Epithelial cell of esophagus (primary cell): ENCODE measurements around the gene USP49.
"Not testable (repeated sequence)": the region's sequence is repeated elsewhere in the genome, so short reads cannot be mapped to it uniquely, and the experiment has no call there.

Experiments
- DNase-seq: peaks from one replicate; pipeline ENCODE4 v3.0.0; 2010; ENCODE audit warnings: low read depth
- H3K4me3 ChIP-seq: 2 replicates; pipeline ENCODE4 v1.5.1; 2011; ENCODE audit warnings: mild to moderate bottlenecking, low read length, control low read depth
- TF ChIP-seq, protein P1 (sequence below): IDR thresholded peaks from 2 replicates; pipeline ENCODE4 v1.5.1; 2011; ENCODE audit warnings: low read depth, mild to moderate bottlenecking, low read length, control low read depth, inconsistent platforms; ENCODE audit not compliant: insufficient read depth; ENCODE audit errors: missing control alignments

USP49 gene

DNA sequence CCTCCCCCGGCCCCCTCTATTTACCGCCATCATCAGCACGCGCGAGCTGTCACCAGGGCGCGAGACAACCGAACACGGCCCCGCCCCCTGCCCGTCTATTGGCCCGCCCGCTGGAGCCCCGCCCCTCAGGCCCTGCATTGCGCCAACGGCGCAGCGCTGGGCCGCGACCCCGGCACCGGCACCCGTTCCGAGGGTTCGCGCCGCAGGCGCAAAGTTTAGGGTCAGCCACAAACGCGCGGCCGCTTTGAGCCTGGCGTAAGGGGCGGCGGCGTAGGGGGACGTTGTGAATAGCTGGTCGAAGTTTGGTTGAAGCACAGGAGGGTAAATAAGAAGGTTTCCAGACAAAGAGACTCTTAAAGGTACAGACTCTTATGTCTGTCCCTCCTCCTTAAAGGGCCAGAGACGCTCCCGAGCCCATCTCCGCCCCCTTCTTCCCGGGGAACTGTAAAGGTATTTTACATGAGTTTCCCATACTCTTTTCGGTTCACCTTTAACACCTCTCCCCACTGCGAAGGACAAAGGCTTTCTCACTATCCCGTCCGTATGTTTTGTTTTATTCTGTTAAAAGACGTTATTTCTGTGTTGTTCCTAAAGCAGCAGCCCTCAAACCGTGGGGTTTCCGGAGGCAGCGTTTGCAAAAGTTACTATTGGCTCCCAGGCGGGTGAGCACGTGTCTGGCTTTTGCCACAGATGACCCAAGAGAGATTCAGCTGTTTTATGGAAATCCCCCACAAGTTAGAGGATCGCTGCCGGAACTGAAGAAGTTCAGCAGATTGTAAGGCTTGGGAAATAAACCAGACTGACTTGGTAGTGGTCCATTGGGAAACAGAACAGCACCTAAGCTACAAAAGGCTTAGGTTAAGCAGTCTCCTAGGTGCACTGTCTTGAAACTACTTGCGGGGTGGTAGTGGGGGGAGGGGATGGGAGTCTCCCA, at the start of gene USP49:
Gene USP49 (minus strand): TSS at position 76 of the 934 bp plus-strand sequence. CDS start 88,392 bp downstream, outside the sequence.
- DNase-seq = peak; percentile 84
- peak within 1 kb of the TSS; percentile 80 for H3K4me3 ChIP-seq
- TF ChIP-seq, protein P1, sequence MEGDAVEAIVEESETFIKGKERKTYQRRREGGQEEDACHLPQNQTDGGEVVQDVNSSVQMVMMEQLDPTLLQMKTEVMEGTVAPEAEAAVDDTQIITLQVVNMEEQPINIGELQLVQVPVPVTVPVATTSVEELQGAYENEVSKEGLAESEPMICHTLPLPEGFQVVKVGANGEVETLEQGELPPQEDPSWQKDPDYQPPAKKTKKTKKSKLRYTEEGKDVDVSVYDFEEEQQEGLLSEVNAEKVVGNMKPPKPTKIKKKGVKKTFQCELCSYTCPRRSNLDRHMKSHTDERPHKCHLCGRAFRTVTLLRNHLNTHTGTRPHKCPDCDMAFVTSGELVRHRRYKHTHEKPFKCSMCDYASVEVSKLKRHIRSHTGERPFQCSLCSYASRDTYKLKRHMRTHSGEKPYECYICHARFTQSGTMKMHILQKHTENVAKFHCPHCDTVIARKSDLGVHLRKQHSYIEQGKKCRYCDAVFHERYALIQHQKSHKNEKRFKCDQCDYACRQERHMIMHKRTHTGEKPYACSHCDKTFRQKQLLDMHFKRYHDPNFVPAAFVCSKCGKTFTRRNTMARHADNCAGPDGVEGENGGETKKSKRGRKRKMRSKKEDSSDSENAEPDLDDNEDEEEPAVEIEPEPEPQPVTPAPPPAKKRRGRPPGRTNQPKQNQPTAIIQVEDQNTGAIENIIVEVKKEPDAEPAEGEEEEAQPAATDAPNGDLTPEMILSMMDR = no peak

DNA sequence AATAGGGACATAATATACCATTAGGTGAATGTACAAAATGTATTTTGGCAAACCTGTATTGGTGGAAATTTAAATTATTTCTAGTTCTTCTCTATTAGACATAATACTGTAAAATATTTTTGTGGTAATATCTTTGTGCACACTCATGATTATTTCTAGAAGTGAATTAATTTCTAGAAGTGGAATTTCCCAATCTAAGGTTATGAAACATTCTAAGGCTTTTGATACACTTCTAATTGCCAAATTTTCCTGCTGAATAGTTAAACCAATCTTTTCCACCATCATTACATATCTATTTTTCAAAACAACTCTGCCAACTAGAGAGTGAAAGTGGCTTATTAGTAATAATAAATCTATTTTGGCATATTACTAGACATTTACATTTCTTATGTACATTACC, 48.3 kb upstream of the USP49 start:
- H3K4me3 ChIP-seq = no peak overlapping the region
- no peak for DNase-seq
- TF ChIP-seq, protein P1 = no peak

DNA sequence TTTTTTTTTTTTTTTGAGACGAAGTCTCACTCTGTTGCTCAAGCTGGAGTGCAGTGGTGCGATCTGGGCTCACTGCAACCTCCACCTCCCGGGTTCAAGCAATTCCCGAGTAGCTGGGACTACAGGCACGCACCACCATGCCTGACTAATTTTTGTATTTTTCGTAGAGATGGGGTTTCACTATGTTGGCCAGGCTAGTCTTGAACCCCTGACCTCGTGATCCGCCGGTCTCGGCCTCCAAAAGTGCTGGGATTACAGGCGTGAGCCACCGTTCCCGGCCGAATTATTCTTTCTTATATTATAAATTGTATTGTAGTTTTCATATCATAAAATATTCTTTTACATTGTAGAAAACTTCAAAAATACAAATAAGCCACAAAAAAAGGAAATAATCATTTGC, 47.7 kb upstream of the USP49 start:
- DNase-seq, H3K4me3 ChIP-seq: not testable (repeated sequence)

DNA sequence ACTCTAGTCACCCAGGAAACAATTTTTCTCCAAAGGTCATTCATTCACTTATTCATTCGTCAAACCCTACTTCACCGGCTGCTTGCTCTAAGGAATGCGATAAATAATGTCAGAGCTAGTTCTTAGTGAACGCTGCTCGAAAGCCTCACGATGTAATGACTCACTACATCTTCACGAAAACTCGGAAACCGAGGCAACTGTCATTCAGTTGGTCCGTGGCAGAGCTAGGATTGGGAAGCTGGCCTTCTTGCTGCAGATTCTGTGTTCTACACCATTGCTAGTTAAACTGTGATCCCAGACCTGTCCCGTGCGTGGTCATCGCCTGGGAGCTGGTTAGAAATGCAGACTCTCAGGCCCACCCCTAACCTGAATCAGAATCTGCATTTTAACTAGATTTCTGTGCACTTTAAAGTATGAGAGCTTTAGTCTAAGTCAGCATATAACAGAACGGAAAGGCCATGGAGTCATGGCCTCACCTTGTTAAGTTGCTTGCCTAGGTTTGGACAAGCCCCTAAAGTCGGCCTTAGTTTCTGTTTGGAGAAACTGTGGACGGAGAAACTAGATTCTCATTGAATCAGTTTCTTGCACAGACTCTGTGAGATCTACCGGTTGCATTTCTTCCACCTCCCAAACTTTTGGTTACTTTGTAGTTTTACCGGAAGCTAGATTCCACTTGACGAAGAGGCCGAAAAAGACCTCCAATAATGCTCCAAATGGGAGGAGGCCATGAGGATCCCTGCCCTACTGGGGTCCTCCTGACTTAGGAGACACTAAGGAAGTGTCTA, 47.1 kb upstream of the USP49 start:
- TF ChIP-seq, protein P1 = no peak
- peak; percentile 79 for DNase-seq
- H3K4me3 ChIP-seq = peak overlapping the region; percentile 61

DNA sequence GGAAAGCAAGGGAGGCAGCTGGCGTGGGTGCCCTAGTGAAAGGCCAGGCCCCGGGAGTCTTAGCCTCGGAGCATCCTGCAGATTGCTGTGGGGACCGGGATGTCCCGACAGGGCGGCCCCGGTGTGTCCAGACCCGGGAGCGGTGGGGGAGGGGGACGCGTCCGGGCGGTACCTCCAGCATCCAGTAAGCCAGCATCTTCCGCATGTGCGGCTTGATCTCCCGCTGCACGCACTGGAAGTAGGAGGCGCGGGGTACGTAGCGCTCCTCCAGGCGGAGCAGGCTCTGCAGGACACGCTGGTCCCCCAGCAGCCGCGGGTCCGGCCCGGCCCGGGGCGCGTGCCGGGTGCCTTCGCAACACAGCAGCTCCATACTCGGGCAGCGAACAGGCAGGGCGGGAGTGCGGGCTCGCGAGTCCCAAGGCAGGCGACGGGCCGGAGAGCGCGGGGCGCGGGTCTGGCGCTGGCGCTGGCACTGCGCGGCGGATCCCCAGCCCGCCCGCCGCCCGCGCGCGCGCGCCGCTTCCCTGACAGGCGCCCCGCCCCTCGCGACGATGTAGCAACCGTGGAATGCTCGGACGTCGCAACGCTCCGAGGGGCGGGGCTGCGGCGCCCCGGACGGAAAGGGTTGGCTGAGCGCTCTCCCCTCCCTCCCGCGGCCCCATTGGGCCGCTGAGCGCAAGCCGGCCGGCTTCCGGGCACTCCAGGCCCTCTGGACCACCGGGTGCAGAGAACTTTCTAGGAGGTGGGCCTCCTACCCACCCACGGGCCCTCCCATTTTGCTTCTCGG, 46.3 kb upstream of the USP49 start, which contains the start of gene CCND3:
Gene CCND3 (minus strand): TSS at position 529 of the 787 bp plus-strand sequence. CDS start 159 bp downstream, at position 370.
- TF ChIP-seq, protein P1 = no peak
- DNase-seq = peak; percentile 93
- H3K4me3 ChIP-seq = peak within 1 kb of the TSS; percentile 75

DNA sequence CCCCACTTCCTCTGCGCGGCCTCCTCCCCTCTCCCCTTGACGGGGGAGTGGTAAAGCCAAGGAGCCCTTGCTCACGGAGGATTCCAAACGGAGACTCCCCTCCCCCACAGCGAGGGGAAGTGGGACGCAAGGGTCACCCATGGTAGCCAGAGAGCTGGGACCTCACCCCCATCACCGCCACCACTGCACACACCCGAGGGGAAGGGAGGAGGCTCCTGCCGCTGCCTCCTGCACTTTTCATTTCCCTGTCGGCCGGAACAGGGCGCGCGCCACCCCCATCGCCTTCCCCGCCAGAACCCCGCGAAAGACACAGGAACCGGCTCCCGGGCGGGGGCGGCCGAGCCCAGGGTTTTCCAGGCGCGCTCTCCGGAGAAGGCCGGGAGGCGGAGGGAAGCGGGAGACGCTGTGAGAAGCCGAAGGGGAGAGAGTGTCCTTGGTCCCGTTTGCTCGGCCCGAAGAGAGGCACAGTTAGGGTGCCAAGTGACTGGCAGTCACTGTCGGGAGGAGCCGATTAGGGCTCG, 45.6 kb upstream of the USP49 start:
- TF ChIP-seq, protein P1 = no peak
- peak overlapping the region; percentile 75 for H3K4me3 ChIP-seq
- DNase-seq = peak; percentile 50
